Testis (tissue), 2 donors: ENCODE results near the gene RGS5.

Experiments
- POLR2A ChIP-seq: fragments of 450-650 bp; IDR thresholded peaks from one replicate; pipeline ENCODE4 v1.6.1; 2017; ENCODE audit warnings: antibody characterized with exemption, mild to moderate bottlenecking, moderate library complexity
- TF ChIP-seq, protein P1 (sequence below), 3 experiments: fragments of 450-650 bp in 2 of 3; fragments of 200-600 bp in 1 of 3; sonication (generic) in 1 of 3; IDR thresholded peaks; one replicate each; pipeline ENCODE4 v1.5.1; 2016 to 2019; ENCODE audit warnings: antibody characterized with exemption in 3 of 3, mild to moderate bottlenecking in 2 of 3, moderate library complexity in 1 of 3

DNA sequence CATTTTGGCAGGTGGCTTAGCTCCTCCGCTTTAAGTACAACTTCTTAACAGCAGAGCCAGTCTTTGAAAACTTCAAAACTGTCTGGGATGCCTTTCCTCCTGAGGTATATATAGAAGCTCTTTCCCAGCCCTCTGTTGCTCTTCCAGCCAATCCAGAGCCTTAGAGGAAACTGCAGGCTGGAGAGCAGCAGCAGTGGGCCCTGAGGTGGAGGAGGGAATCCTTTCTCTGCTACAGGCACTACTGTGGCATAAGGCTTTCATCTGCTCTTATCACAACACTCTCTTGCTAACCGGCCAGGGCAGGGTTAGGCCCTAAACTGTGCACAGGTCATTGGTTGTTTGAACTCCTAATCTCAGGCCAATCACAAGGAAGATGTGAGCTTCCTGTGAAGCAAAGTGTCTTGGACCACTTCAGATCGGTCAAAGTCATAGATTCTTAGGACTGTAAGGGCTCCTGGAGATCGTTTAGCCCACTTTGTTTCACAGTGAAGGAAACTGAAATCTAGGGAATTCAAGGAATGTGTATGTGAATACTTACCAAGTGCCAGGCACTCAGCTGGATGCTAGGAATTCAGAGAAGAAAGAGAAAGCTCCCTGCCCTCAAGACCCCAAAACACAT lies at the start of gene RGS5:
- TF ChIP-seq, protein P1, sequence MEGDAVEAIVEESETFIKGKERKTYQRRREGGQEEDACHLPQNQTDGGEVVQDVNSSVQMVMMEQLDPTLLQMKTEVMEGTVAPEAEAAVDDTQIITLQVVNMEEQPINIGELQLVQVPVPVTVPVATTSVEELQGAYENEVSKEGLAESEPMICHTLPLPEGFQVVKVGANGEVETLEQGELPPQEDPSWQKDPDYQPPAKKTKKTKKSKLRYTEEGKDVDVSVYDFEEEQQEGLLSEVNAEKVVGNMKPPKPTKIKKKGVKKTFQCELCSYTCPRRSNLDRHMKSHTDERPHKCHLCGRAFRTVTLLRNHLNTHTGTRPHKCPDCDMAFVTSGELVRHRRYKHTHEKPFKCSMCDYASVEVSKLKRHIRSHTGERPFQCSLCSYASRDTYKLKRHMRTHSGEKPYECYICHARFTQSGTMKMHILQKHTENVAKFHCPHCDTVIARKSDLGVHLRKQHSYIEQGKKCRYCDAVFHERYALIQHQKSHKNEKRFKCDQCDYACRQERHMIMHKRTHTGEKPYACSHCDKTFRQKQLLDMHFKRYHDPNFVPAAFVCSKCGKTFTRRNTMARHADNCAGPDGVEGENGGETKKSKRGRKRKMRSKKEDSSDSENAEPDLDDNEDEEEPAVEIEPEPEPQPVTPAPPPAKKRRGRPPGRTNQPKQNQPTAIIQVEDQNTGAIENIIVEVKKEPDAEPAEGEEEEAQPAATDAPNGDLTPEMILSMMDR (IDR thresholded peaks at IDR 0.05), result no peak
- no peak for TF ChIP-seq POLR2A
